GM08714 (cell line): ENCODE results near the gene EPHX1.

Experiments used
- H3K4me3 ChIP-seq: fragments of 200-500 bp; sonication (Bioruptor generic); 2 replicates; pipeline ENCODE4 v1.5.1; 2014; ENCODE audit warnings: mild to moderate bottlenecking, low read length, inconsistent platforms
- ZNF274 ChIP-seq: IDR thresholded peaks from 2 replicates; pipeline ENCODE4 v1.6.1; 2012; ENCODE audit warnings: mild to moderate bottlenecking, low read depth, low read length

EPHX1 gene

DNA sequence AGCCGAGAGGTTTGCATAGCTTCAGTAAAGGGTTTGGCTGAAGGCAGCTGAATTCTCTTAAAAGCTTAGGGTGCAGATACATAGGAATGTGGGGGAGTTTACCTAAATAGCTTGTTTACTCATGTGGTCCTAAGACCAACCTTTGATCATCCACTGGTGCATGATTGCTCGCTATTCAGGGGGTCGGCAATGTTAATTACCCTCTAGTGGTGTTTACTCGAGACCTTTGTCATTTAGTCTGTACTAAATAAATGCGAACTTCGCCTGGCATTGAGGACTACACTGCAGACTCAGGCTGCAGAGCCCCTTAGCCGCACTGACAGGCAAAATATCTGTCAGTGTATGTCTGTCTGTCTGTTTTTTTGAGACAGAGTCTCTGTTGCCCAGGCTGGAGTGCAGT lies 40.4 kb downstream of the EPHX1 start:
- no peak for TF ChIP-seq ZNF274
- no peak overlapping the region for H3K4me3 ChIP-seq

DNA sequence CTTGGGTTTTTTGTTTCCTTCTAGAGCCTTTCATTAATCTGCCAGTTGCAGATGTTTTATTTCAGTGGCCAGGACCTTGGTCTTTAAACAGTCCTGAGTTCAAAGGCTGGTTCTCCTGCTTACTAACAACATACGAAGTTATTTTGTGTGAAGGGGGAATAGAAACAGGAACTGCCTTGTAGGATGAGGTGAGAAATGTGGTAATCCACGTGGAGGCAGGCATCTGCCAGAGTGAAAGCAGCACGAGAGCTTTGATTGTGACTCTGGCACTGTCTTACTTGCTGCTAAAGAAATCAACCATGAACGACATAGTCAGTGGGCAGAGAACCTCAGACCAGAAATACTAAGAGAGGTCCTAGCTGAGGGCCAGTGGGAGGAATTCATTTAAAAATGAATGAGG lies 41.9 kb downstream of the EPHX1 start:
- no peak overlapping the region for H3K4me3 ChIP-seq
- TF ChIP-seq ZNF274: no peak

DNA sequence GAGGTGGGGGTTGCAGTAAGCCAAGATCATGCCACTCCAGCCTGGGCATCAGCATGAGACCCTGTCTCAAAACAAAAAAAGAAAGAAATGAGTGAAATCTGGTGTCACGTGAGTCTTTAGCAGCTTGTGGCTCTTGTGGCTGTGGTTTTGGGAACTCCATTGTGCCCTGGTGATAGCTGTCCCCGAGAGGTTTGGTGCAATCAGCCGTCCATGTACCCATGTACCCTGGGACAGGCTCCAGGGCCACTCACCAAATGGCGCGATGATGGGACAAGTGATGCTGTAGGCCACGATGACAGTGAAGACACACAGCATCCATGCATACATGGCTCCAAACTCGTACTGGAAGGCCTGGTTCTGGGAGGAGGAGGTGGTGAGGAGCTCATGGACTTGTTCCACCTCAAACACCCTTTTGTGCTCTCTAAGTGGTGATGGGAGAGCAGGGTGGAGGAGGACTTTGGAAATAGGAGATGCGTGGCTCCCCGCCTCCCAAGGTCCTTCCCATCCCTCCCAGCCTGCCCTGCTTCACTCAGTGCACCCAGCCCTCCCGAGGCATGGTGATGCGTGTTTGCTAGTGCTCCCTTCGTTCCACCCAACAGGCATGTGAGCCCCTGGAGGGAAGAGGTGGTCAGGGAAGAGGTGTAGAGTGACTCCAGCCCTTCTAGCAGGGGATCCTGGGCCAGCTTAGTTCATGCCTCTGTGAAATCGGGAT lies 42.6 kb downstream of the EPHX1 start:
- H3K4me3 ChIP-seq: no peak overlapping the region
- TF ChIP-seq ZNF274: no peak

DNA sequence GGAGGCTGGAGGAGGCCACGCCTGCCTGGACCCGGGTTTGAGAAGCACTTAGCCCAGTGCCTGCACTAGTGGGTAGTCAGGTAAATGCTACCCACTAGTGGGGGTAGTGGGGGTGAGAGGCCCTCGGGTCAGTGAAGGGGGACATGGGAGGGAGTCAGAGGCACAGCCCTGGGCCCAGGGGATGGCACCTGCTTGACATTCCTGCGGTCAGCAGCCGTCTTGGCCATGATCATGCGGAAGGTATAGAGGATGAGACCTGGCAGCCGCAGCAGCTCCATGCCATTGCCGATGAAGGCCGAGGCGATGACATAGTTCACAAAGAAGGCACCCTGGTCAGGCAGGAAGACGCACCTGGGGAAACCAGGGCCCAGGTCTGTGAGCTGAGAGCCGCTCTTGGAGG lies 43.5 kb downstream of the EPHX1 start:
- TF ChIP-seq ZNF274: no peak
- no peak overlapping the region for H3K4me3 ChIP-seq

DNA sequence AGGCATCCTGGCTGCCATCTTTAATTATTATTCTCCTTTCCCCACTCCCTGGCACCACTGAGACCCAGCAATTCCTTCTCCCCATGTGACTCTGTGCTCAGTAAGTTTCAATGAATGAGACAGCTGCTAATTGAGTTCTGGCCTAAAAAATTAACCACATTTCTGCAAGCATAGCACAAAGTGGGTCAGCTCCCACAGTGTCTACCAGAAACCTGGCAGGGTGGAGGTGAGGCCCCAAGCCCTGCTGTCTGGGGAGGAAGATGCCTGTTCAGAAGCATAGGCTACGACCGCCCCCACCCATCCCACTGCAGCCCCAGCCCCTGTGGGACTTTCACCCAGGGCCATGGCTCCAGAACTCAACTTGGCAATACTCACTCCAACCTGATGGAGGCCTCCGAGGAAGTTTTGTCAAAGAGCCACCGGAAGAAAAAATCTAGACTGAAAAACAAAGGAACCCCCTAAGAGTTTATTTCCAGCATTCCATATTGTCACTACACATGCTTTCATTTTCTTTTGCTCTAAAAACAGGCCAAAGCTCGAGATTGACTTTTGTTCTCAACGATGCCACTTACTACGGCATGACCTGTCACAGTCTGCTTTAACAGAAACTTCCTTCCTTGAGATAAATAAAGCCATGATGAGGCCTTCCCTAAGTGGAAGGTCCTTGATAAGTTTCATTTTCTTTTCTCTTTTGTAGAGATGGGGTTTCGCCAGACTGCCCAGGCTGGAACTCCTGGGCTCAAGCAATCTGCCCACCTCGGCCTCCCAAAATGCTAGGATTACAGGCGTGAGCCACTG lies 45.8 kb downstream of the EPHX1 start:
- H3K4me3 ChIP-seq: no peak overlapping the region
- TF ChIP-seq ZNF274: no peak

DNA sequence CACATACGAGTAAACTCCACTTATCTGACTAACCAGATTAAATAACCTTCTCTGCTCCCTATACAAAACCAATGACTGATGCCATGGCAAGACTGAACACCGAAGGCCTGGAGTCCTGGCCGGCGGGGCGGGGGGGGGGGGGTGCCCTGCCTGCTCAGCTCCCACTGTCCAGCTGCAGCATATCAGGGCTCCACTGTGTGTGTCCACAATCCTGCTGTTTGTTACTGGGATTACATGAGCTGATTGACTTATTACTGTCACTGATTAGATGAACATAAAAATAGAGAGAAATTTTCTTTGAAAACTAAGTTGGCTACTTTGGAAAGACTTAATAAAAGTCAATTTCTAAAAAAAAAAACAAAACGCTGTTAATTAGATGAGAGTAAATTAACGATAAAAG lies 47.3 kb downstream of the EPHX1 start:
- TF ChIP-seq ZNF274: no peak
- H3K4me3 ChIP-seq: no peak overlapping the region

DNA sequence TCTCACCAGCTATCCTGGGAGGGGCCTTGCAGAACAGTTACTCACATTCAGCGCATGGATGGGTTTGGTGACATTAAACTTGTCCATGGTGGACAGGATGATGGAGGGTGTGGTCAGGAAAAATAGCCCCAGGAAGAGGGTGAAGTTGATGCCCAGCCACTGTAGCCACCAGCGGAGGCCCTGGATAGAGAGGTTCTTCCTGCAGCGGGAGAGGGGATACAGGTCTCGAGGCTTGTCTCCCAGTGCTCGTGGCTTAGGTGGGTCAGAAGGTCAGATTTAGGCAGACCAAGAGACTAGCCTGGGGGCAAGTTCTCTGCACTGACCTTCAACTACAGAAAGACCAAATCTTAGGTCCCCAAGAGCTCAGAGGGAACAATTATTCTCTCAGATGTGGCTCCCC lies 49.2 kb downstream of the EPHX1 start:
- no peak overlapping the region for H3K4me3 ChIP-seq
- TF ChIP-seq ZNF274: no peak

DNA sequence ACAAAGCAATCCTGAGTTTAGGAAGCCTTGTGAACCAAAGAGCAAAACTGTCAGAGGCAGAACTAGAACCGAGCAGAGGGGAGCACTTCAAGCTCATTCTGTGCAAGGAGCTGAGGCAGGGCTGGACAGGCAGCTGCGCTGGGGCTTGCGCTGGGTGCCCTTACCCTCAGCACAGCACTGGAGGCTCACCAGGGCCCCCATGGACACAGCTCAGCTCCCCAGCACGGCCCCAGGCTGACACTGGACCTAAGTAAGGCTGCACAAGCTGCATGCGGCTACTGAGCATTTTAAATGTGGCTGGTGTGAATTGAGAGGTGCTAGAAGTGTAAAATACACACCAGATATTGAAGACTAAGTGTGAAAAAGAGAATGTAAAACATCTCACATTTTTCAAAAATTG lies 50.2 kb downstream of the EPHX1 start:
- no peak for TF ChIP-seq ZNF274
- no peak overlapping the region for H3K4me3 ChIP-seq

DNA sequence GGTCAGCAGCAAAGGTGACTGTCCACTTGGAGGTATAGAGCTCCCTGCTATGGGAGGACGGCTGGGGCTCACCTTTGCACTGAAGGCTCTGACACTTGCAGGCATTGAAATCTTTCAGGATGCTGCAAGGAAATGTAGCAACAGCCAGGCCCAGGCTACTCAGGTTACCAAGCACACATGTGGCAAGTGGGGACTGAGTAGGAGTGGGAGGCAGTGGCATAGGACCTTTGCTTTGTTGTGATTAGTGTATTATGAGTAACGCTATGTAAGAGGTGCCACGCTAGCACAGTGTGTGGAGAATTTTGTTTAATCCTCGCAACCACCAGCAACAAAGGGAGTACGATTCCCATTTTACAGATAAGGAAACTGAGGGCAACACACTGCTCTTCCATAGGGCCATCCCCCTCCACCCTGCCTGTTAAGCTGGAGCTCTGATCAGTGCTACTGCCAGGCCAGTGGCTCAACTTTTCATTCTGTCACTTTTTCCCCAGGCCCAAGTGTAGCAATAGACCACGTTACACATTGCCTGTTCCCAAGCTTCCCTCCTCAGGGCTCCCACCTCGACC lies 51.0 kb downstream of the EPHX1 start:
- TF ChIP-seq ZNF274: no peak
- H3K4me3 ChIP-seq: no peak overlapping the region

DNA sequence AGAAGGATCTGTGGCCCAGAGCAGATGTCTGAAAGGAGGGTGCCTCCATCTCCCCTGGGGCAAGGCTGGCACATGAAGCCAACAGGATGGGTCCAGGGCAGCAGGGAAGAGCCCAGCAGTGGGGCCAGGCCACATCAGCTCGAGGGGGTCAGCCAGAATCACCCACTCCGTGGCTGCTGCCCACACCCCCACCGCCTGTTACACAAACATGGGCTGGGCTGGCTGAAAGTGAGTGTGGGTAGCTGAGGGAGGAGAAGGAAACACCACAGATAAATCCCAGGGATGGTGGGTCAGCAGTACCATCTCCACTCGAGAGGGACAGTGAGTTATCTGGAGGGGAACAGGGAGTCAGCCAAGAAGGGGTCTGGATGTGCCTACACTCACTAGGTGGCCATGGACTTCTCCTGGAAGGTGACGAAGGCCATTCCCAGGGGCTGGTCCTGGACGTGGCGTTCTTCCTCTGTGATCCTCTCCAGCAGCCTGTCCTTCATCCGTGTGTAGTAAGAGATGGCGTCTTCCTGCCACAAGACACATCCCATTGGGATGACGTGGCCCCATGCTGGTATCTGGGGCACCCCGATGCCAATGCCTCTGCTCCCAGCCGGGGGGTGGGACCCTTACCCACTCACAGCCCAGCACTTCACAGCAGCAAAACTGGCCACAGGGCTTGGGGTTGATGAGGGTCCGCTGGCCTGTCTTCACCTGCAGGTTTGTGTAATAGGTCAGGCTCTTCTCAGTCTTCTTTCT lies 52.1 kb downstream of the EPHX1 start:
- TF ChIP-seq ZNF274: no peak
- H3K4me3 ChIP-seq: no peak overlapping the region

DNA sequence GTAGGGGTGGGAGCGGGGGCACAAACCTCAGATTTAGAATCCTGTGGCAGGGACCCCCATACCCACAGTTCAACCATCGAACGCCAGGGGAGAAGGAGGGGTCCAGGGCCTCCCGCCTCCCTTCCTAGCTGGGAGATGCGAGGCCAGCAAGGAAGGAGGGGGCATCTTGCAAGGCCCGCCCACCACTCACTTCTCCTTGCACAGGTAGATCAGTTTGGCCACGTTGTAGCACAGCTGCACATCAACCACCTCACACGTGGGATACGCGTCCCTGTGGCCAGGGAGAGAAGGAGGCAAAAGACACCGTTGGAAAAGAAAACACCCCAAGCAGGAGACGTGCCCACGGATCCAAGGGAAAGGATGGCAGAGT lies 52.6 kb downstream of the EPHX1 start:
- no peak overlapping the region for H3K4me3 ChIP-seq
- no peak for TF ChIP-seq ZNF274

DNA sequence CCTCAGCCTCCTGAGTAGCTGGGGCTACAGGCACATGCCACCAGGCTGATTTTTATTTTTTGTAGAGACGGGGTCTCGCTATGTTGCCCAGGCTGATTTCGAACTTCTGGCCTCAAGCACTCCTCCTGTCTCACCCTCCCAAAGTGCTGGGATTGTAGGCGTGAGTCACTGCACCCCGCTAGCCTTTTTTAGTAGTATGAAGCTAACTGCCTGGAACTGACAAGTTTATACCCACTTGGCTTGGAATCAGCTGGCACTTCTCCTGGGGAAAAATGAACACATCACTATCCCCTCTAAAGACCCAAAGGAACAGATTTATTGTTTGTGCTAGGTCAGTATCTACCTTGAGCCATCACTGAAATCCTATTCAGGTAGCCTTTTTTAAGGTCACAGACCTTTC lies 53.2 kb downstream of the EPHX1 start:
- TF ChIP-seq ZNF274: no peak
- no peak overlapping the region for H3K4me3 ChIP-seq

DNA sequence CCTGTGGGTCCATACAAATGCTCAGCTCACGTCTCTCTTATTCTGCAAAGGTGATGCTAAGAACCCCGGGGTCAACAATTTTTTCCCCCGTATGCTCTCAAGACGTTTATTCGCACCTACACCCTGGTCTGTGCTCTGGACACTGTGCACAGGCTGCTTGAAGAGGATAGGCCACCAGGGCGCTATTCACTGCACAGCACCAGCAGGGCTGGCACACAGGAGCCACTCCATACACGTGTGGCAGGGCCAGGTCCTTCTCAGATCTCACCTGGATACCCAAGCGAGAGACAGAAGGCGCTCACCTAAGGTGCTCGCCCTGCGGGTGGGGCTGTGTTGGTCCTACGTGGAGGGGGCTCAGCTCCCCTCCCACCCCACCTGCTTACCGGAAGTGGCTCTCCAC lies 55.6 kb downstream of the EPHX1 start:
- H3K4me3 ChIP-seq: no peak overlapping the region
- TF ChIP-seq ZNF274: no peak

DNA sequence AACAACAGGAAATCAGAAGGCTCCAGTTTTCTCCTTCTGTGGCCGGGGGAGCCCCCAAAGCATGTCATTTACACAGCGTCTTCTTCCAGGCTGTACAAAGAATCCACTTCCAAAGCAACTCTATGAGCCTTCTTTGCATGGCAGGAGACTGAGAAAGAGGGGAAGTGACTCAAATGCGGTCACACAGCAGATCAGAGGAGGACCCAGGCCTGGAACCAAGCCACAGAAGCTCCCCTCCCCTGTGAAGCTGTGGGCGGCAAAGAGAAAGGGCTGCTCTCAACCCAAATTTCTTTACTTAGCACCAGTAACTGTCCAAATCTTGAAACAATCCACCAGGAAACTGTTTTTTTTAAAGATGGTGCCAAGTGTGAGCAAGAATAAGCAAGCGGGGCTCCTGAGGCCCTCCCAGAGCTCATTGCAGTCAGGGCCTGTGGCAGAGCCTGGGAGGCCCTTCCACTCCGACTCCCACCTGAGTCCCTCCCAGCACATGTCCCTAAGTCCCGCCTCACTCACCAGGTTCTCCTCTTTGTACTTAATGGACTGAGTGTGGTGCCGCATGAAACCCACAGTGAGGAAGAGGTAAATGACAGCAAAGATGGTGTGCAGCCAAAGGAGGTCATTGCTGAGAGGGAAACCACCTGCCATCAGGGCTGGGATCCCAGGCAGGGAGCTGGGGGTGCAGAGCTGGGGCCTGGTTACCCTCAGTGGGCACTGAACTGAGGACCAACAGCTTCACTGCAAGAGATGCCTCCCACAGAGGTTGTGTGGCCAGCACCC lies 56.3 kb downstream of the EPHX1 start:
- H3K4me3 ChIP-seq: no peak overlapping the region

More for the DNA sequence above, 56.3 kb downstream of the EPHX1 start:
- no peak for TF ChIP-seq ZNF274
